Trophoblast cell (in vitro differentiated cells and primary cell): Measurements from ENCODE around the gene TUBA3C. TPM values are rescaled to one million over a fixed set of nuclear protein-coding genes. Genes with fewer than 3 reads are reported as not detected.
"Not testable (repeated sequence)": the region's sequence is repeated elsewhere in the genome, so short reads cannot be mapped to it uniquely, and the experiment has no call there.

Experiments used
- DNase-seq, 2 donors: peaks; one replicate each; pipeline ENCODE4 v3.0.0-alpha.2; 2016
- H2AFZ ChIP-seq: 2 replicates; pipeline ENCODE4 v1.6.1; 2013; ENCODE audit warnings: low read length, moderate library complexity, mild to moderate bottlenecking; ENCODE audit not compliant: insufficient read depth, poor library complexity
- H2AK5ac ChIP-seq: 2 replicates; pipeline ENCODE4 v1.6.1; 2013; ENCODE audit warnings: mild to moderate bottlenecking, low read length
- H2BK120ac ChIP-seq: 2 replicates; pipeline ENCODE4 v1.6.1; 2013; ENCODE audit warnings: low read length, mild to moderate bottlenecking, moderate library complexity; ENCODE audit not compliant: insufficient read depth, poor library complexity
- H2BK12ac ChIP-seq: 2 replicates; pipeline ENCODE4 v1.6.1; 2013; ENCODE audit warnings: mild to moderate bottlenecking, low read length, moderate library complexity
- H2BK5ac ChIP-seq: 2 replicates; pipeline ENCODE4 v1.6.1; 2013; ENCODE audit warnings: low read length, low read depth, moderate library complexity, mild to moderate bottlenecking; ENCODE audit not compliant: poor library complexity
- H3K14ac ChIP-seq: 2 replicates; pipeline ENCODE4 v1.6.1; 2013; ENCODE audit warnings: mild to moderate bottlenecking, low read length
- H3K18ac ChIP-seq: 2 replicates; pipeline ENCODE4 v1.6.1; 2013; ENCODE audit warnings: mild to moderate bottlenecking, low read length
- H3K23ac ChIP-seq: 2 replicates; pipeline ENCODE4 v1.6.1; 2013; ENCODE audit warnings: low read length
- H3K27ac ChIP-seq: 2 replicates; pipeline ENCODE4 v1.5.1; 2013; ENCODE audit warnings: low read depth, mild to moderate bottlenecking, inconsistent platforms, low read length, moderate library complexity
- H3K27me3 ChIP-seq: 2 replicates; pipeline ENCODE4 v1.6.1; 2013; ENCODE audit warnings: inconsistent platforms, mild to moderate bottlenecking, low read length, moderate library complexity; ENCODE audit not compliant: insufficient read depth
- H3K36me3 ChIP-seq, 2 experiments: 1 replicate in 1 of 2; 2 replicates in 1 of 2; pipeline ENCODE4 v1.6.1; 2013; ENCODE audit warnings: low read length in 2 of 2, mild to moderate bottlenecking in 2 of 2, moderate library complexity in 1 of 2; ENCODE audit not compliant: insufficient read depth in 2 of 2, control insufficient read depth in 1 of 2
- H3K4ac ChIP-seq: 2 replicates; pipeline ENCODE4 v1.6.1; 2013; ENCODE audit warnings: low read depth, mild to moderate bottlenecking, low read length, moderate library complexity
- H3K4me1 ChIP-seq, 2 experiments: 1 replicate in 1 of 2; 2 replicates in 1 of 2; pipeline ENCODE4 v1.6.1; 2013; ENCODE audit warnings: low read length in 2 of 2, mild to moderate bottlenecking in 2 of 2, moderate library complexity in 1 of 2; ENCODE audit not compliant: insufficient read depth in 2 of 2, control insufficient read depth in 1 of 2
- H3K4me2 ChIP-seq: 2 replicates; pipeline ENCODE4 v1.6.1; 2013; ENCODE audit warnings: inconsistent platforms, mild to moderate bottlenecking, low read length, moderate library complexity
- H3K4me3 ChIP-seq: 2 replicates; pipeline ENCODE4 v1.5.1; 2013; ENCODE audit warnings: mild to moderate bottlenecking, low read depth, low read length, inconsistent platforms
- H3K79me1 ChIP-seq: one replicate; pipeline ENCODE4 v1.6.1; 2013; ENCODE audit warnings: low read length
- H3K79me2 ChIP-seq: 2 replicates; pipeline ENCODE4 v1.6.1; 2013; ENCODE audit warnings: low read length, mild to moderate bottlenecking; ENCODE audit not compliant: control insufficient read depth, insufficient read depth, poor library complexity
- H3K9ac ChIP-seq: 2 replicates; pipeline ENCODE4 v1.6.1; 2013; ENCODE audit warnings: mild to moderate bottlenecking, low read length
- H3K9me3 ChIP-seq: 2 replicates; pipeline ENCODE4 v1.6.1; 2013; ENCODE audit warnings: low read depth, mild to moderate bottlenecking, control low read depth, inconsistent platforms, low read length; ENCODE audit not compliant: insufficient read depth
- H4K12ac ChIP-seq: 2 replicates; pipeline ENCODE4 v1.6.1; 2013; ENCODE audit warnings: low read depth, mild to moderate bottlenecking, low read length, moderate library complexity
- H4K8ac ChIP-seq: 2 replicates; pipeline ENCODE4 v1.6.1; 2013; ENCODE audit warnings: low read depth, mild to moderate bottlenecking, low read length, moderate library complexity
- H4K91ac ChIP-seq: one replicate; pipeline ENCODE4 v1.6.1; 2013; ENCODE audit warnings: low read depth, mild to moderate bottlenecking, low read length, moderate library complexity
- WGBS: extraction: QIAGEN DNeasy Blood & Tissue Kit; methylation state at CpG from one replicate; pipeline ENCODE4 v1.1.7; 2013; ENCODE audit warnings: missing lambda C conversion rate; ENCODE audit not compliant: insufficient read length, insufficient coverage; ENCODE audit errors: extremely low coverage; 5-methylcytosine and 5-hydroxymethylcytosine counted together
- polyA plus RNA-seq: library from polyadenylated mRNA; stranded (reverse); fragments of 200-250 nt; gene quantifications from 2 replicates; pipeline ENCODE4 v1.2.3, GENCODE V29; 2013

TUBA3C gene
- polyA plus RNA-seq, result not detected in 2 replicates

DNA sequence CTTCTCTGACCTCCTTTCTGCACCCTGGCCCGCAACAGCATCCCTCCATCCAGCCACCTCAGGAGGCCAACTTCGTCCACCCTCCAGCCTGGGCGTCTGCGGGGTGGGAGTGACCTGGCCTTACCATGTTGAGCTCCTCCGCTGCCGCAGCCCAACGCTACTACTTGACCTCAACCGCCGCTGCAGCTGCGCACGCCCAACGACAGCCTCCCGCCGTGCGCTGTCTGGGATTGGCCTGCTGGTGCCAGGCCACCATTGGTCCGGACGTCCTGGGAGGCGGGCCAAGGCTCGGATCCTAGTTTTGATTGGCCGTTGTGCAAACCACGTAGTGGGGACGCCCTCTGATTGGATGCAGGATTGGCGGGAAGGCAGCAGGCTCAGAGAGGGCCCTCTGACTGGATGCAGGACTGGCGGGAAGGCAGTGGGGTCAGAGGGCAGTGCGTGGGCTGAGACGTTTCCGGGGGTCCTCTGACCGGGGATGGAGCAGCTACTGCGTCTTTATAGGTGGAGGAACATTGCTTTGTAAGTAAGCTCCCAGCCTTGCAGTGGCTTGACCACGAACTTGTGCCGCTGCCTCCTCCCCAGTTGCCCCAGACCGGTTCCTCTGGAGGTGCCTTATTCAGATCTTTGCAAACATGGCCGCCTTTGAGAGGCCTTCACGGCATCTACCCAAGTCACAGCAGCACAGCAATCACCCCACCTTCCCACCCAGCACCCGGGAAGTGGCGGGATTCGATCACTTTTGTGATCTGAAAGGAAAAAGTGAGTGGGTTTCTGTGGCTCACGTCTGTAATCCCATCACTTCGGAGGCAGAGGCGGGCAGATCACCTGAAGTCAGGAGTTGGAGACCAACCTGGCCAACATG lies at the start of gene TUBA3C:
Gene TUBA3C (minus strand): TSS at position 204 of the 865 bp plus-strand sequence. CDS start 77 bp downstream, at position 127.
- no peak within 1 kb of the TSS for H4K12ac ChIP-seq
- H4K8ac ChIP-seq, result no peak within 1 kb of the TSS
- DNase-seq, result no peak
- H3K9ac ChIP-seq, result no peak within 1 kb of the TSS
- H2AK5ac ChIP-seq, result no peak within 1 kb of the TSS
- peaks cover 0 to 2% of the 10 kb centered on the region in 2 experiments for H3K36me3 ChIP-seq
- no peak within 1 kb of the TSS for H3K23ac ChIP-seq
- no peak within 1 kb of the TSS for H2BK5ac ChIP-seq
- no peak within 1 kb of the TSS for H3K27ac ChIP-seq
- no peak within 1 kb of the TSS for H3K4me3 ChIP-seq
- H3K27me3 ChIP-seq, result no peaks in the 10 kb centered on the region
- H3K14ac ChIP-seq, result no peak within 1 kb of the TSS
- H2BK120ac ChIP-seq, result no peak within 1 kb of the TSS
- H3K18ac ChIP-seq, result no peak within 1 kb of the TSS
- no peaks in the 10 kb centered on the region for H3K4me1 ChIP-seq
- peaks cover 68% of the 10 kb centered on the region for H3K9me3 ChIP-seq
- H3K4ac ChIP-seq, result no peak within 1 kb of the TSS
- WGBS, result no CpG with 5 or more reads among the region's 40 CpGs
- H3K79me2 ChIP-seq, result no peaks in the 10 kb centered on the region
- H3K79me1 ChIP-seq, result no peaks in the 10 kb centered on the region
- no peak within 1 kb of the TSS for H3K4me2 ChIP-seq
- H2BK12ac ChIP-seq, result no peak within 1 kb of the TSS
- no peak within 1 kb of the TSS for H4K91ac ChIP-seq
- no peak within 1 kb of the TSS for H2AFZ ChIP-seq

DNA sequence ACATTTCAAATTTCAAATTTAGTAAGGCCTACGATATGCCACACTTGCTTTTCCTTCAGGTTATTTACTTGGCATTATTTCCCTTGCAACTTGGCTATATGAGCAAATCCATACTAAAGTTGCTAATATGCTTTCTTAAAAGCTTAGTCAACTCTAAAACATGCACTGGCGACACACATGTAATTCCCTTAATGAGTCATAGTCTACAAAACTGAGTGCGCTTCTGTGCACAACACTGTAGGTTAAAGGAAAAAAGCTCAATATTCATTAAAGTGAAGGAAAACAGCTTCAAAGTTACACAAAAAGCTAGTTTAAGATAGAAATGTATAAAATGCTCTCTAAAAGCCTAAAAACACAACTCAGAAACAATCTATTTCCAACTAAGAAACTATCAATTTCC lies 25.8 kb upstream of the TUBA3C start:
- H3K79me1 ChIP-seq, H3K9ac ChIP-seq, H3K14ac ChIP-seq, H3K4me2 ChIP-seq, H2AK5ac ChIP-seq, H2BK120ac ChIP-seq, H3K4ac ChIP-seq, H2BK5ac ChIP-seq, H3K9me3 ChIP-seq, H3K23ac ChIP-seq, H3K79me2 ChIP-seq, H4K91ac ChIP-seq, H3K27me3 ChIP-seq, H3K4me3 ChIP-seq, H2BK12ac ChIP-seq, H4K12ac ChIP-seq, H3K18ac ChIP-seq, H4K8ac ChIP-seq, H3K27ac ChIP-seq, H3K36me3 ChIP-seq, H3K4me1 ChIP-seq, H2AFZ ChIP-seq: not testable (repeated sequence)
- DNase-seq, result peak in 1 of 2 donors; percentile 57
- WGBS, result no CpG with 5 or more reads among the region's 3 CpGs

DNA sequence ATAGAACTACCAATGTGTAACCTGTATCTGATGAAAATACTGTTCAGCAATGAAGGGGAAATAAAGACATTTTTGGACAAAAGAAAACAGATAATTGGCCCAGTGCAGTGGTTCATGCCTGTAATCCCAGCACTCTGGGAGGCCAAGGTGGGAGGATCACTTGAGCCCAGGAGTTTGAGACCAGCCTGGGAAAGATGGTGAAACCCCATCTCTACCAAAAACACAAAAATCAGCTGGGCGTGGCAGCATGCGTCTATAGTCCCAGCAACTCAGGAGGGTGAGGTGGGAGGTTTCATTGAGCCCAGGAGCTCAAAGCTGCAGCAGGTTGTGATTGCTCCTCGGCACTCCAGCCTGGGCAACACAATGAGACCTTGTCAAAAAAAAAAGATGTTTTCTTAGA lies 11.0 kb upstream of the TUBA3C start:
- not testable (repeated sequence) for H2BK12ac ChIP-seq, H3K79me2 ChIP-seq, H3K9me3 ChIP-seq, H3K4me1 ChIP-seq, H2AK5ac ChIP-seq, H3K23ac ChIP-seq, H3K14ac ChIP-seq, H3K79me1 ChIP-seq, H2AFZ ChIP-seq, H3K36me3 ChIP-seq, H2BK5ac ChIP-seq, H2BK120ac ChIP-seq, DNase-seq, H4K91ac ChIP-seq, H3K4ac ChIP-seq, H3K18ac ChIP-seq, H4K12ac ChIP-seq, H3K9ac ChIP-seq, H4K8ac ChIP-seq, H3K27ac ChIP-seq, H3K4me3 ChIP-seq, H3K27me3 ChIP-seq, H3K4me2 ChIP-seq
- no CpG with 5 or more reads among the region's 3 CpGs for WGBS

DNA sequence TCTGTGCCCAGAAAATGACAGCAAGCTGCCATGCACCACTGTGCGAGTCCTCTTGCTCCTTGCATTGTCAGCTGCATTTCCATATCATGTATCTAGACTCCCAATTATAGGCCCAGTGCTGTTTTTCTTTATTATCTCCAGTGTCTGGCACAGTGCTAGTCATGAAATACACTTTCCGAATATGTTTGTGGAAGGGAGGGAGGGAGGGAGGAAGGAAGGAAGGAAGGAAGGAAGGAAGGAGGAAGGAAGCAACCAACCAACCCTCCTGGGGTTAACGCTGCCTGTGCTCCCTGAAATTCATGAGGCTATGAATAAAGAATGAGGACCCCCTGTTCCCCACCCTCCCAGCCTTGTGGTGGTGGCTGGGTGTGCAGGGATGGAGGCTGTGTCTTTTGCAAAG lies 8.3 kb upstream of the TUBA3C start:
- not testable (repeated sequence) for H3K4me1 ChIP-seq, H3K9ac ChIP-seq, H2BK120ac ChIP-seq, H3K14ac ChIP-seq, H3K23ac ChIP-seq, H3K36me3 ChIP-seq, H4K8ac ChIP-seq, H3K4me2 ChIP-seq, H3K27ac ChIP-seq, H4K12ac ChIP-seq, DNase-seq, H2BK12ac ChIP-seq, H3K4me3 ChIP-seq, H3K4ac ChIP-seq, H2AK5ac ChIP-seq, H3K18ac ChIP-seq, H4K91ac ChIP-seq, H3K79me2 ChIP-seq, H2AFZ ChIP-seq, H3K27me3 ChIP-seq, H2BK5ac ChIP-seq, H3K79me1 ChIP-seq
- H3K9me3 ChIP-seq, result peaks cover 17% of the 10 kb centered on the region
- WGBS, result no CpG with 5 or more reads among the region's 3 CpGs
